B cell (primary cell): ENCODE measurements around the gene PTPRT.

Experiments
- CTCF ChIP-seq: fragments of 200-600 bp; IDR thresholded peaks from one replicate; pipeline ENCODE4 v1.8.0; 2022; ENCODE audit warnings: antibody characterized with exemption, mild to moderate bottlenecking
- EZH2 ChIP-seq: IDR thresholded peaks from 2 replicates; pipeline ENCODE4 v1.6.1; 2012; ENCODE audit warnings: borderline replicate concordance, low read depth, mild to moderate bottlenecking, moderate library complexity, low read length; ENCODE audit not compliant: insufficient read depth, poor library complexity, severe bottlenecking

GRCh38 chr20:42379385-42379784 is 810.3 kb downstream of the PTPRT start:
- TF ChIP-seq CTCF, result no peak
- TF ChIP-seq EZH2, result no peak
